Neural cell (in vitro differentiated cells): Measurements from ENCODE around the gene CAMKMT.

Source experiments
- EP300 ChIP-seq: fragments of 450-650 bp; conservative IDR thresholded peaks from 2 replicates; pipeline ENCODE4 v1.6.1; 2014; ENCODE audit warnings: antibody characterized with exemption, mild to moderate bottlenecking, moderate library complexity; ENCODE audit not compliant: poor library complexity, severe bottlenecking
- EZH2 ChIP-seq: fragments of 200-600, 300-800 bp; shearing (Covaris generic), sonication (generic); IDR thresholded peaks from 2 replicates; pipeline ENCODE4 v1.6.1; 2014; ENCODE audit warnings: antibody characterized with exemption, low read length, borderline replicate concordance, mild to moderate bottlenecking; ENCODE audit not compliant: insufficient read depth, poor library complexity, severe bottlenecking
- MXI1 ChIP-seq: fragments of 450-650 bp; conservative IDR thresholded peaks from 2 replicates; pipeline ENCODE4 v1.6.1; 2014; ENCODE audit warnings: antibody characterized with exemption, mild to moderate bottlenecking; ENCODE audit not compliant: poor library complexity, severe bottlenecking
- POLR2AphosphoS5 ChIP-seq: IDR thresholded peaks from 2 replicates; pipeline ENCODE4 v1.6.1; 2012
- RAD21 ChIP-seq: fragments of 450-650 bp; conservative IDR thresholded peaks from 2 replicates; pipeline ENCODE4 v1.6.1; 2014; ENCODE audit warnings: antibody characterized with exemption, mild to moderate bottlenecking, moderate library complexity
- TAF1 ChIP-seq: IDR thresholded peaks from 2 replicates; pipeline ENCODE4 v1.6.1; 2012; ENCODE audit warnings: low read depth
- TF ChIP-seq, protein P1 (sequence below): fragments of 450-650 bp; IDR thresholded peaks from 2 replicates; pipeline ENCODE4 v1.5.1; 2014; ENCODE audit warnings: antibody characterized with exemption, mild to moderate bottlenecking, moderate library complexity; ENCODE audit not compliant: poor library complexity, severe bottlenecking
- TF ChIP-seq, protein P2 (sequence below): IDR thresholded peaks from 2 replicates; pipeline ENCODE4 v1.6.1; 2012; ENCODE audit warnings: borderline replicate concordance

DNA sequence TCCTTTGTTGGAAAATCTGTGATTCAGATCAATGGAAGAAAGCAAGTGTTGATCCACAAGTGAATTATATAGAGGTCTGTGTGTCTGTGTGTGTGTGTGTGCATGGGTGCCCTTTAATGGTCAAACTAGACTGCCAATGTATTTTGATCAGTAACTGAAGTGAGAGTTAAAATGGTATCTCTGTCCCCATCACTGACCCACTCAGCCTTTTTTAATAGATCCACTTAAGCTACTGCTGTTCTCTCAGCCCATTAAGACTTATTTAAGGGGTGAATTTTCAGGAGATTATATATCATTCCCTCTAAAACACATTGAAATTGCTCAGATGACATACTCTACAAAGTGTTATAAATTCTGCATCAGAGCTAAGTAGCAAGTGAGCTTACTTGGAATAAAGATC, 386.0 kb downstream of the CAMKMT start:
- TF ChIP-seq, protein P1, sequence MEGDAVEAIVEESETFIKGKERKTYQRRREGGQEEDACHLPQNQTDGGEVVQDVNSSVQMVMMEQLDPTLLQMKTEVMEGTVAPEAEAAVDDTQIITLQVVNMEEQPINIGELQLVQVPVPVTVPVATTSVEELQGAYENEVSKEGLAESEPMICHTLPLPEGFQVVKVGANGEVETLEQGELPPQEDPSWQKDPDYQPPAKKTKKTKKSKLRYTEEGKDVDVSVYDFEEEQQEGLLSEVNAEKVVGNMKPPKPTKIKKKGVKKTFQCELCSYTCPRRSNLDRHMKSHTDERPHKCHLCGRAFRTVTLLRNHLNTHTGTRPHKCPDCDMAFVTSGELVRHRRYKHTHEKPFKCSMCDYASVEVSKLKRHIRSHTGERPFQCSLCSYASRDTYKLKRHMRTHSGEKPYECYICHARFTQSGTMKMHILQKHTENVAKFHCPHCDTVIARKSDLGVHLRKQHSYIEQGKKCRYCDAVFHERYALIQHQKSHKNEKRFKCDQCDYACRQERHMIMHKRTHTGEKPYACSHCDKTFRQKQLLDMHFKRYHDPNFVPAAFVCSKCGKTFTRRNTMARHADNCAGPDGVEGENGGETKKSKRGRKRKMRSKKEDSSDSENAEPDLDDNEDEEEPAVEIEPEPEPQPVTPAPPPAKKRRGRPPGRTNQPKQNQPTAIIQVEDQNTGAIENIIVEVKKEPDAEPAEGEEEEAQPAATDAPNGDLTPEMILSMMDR: no peak
- TF ChIP-seq EP300: no peak
- no peak for TF ChIP-seq MXI1
- TF ChIP-seq EZH2: no peak
- TF ChIP-seq, protein P2, sequence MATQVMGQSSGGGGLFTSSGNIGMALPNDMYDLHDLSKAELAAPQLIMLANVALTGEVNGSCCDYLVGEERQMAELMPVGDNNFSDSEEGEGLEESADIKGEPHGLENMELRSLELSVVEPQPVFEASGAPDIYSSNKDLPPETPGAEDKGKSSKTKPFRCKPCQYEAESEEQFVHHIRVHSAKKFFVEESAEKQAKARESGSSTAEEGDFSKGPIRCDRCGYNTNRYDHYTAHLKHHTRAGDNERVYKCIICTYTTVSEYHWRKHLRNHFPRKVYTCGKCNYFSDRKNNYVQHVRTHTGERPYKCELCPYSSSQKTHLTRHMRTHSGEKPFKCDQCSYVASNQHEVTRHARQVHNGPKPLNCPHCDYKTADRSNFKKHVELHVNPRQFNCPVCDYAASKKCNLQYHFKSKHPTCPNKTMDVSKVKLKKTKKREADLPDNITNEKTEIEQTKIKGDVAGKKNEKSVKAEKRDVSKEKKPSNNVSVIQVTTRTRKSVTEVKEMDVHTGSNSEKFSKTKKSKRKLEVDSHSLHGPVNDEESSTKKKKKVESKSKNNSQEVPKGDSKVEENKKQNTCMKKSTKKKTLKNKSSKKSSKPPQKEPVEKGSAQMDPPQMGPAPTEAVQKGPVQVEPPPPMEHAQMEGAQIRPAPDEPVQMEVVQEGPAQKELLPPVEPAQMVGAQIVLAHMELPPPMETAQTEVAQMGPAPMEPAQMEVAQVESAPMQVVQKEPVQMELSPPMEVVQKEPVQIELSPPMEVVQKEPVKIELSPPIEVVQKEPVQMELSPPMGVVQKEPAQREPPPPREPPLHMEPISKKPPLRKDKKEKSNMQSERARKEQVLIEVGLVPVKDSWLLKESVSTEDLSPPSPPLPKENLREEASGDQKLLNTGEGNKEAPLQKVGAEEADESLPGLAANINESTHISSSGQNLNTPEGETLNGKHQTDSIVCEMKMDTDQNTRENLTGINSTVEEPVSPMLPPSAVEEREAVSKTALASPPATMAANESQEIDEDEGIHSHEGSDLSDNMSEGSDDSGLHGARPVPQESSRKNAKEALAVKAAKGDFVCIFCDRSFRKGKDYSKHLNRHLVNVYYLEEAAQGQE: no peak
- no peak for TF ChIP-seq TAF1
- TF ChIP-seq POLR2AphosphoS5: no peak
- TF ChIP-seq RAD21: no peak
